OCI-LY7 (cell line): Measurements from ENCODE around the gene NUTF2. TPM values are rescaled to one million over a fixed set of nuclear protein-coding genes. Genes with fewer than 3 reads are reported as not detected.

Experiments used
- BruUV-seq: library from RNA; stranded (reverse); fragments of 400-500 nt; replicated peaks from 2 replicates; lab custom pipeline; 2021; lab: Mats Ljungman, UMichigan
- CTCF ChIA-PET: fragments of 300-600 bp; sonication (Branson Sonifier 250); formaldehyde crosslinking; loops from one replicate; lab custom pipeline; 2022; ENCODE audit warnings: antibody characterized with exemption; ENCODE audit not compliant: unreplicated experiment; lab: Charles Lee
- POLR2A ChIA-PET: fragments of 300-600 bp; sonication (Branson Sonifier 250); formaldehyde crosslinking; loops from one replicate; lab custom pipeline; 2022; ENCODE audit warnings: antibody characterized with exemption; lab: Charles Lee
- DNase-seq: peaks from one replicate; pipeline ENCODE4 v3.0.0-alpha.2; 2015; ENCODE audit warnings: low spot score
- H2AFZ ChIP-seq: fragments of 200-600 bp; sonication (generic), shearing (Covaris generic); 2 replicates; pipeline ENCODE4 v1.6.1; 2014; ENCODE audit warnings: mild to moderate bottlenecking, antibody characterized with exemption, low read length, moderate library complexity
- H3K27ac ChIP-seq: fragments of 200-600 bp; sonication (generic); 2 replicates; pipeline ENCODE4 v1.5.1; 2014; ENCODE audit warnings: mixed run types, low read depth, mild to moderate bottlenecking, moderate library complexity, low read length, inconsistent platforms; ENCODE audit not compliant: poor library complexity, severe bottlenecking
- H3K36me3 ChIP-seq: fragments of 200-600 bp; sonication (generic); 2 replicates; pipeline ENCODE4 v1.6.1; 2014; ENCODE audit warnings: mild to moderate bottlenecking, antibody characterized with exemption, low read length, moderate library complexity, mixed read lengths; ENCODE audit not compliant: insufficient read depth
- H3K4me1 ChIP-seq: fragments of 200-600 bp; sonication (generic); 2 replicates; pipeline ENCODE4 v1.5.1; 2014; ENCODE audit warnings: mild to moderate bottlenecking, low read length; ENCODE audit not compliant: insufficient read depth, poor library complexity, severe bottlenecking
- H3K4me2 ChIP-seq: fragments of 200-600 bp; sonication (generic); 2 replicates; pipeline ENCODE4 v1.6.1; 2014; ENCODE audit warnings: mild to moderate bottlenecking, low read length
- H3K4me3 ChIP-seq: fragments of 200-600 bp; sonication (generic); 2 replicates; pipeline ENCODE4 v1.5.1; 2014; ENCODE audit warnings: mild to moderate bottlenecking, low read depth, low read length; ENCODE audit not compliant: poor library complexity, severe bottlenecking
- H3K79me2 ChIP-seq: fragments of 200-600 bp; sonication (generic); 2 replicates; pipeline ENCODE4 v1.6.1; 2016; ENCODE audit warnings: low read depth, mild to moderate bottlenecking, low read length, moderate library complexity, mixed read lengths; ENCODE audit not compliant: insufficient read depth
- H3K9me2 ChIP-seq: fragments of 200-600 bp; sonication (generic); 2 replicates; pipeline ENCODE4 v1.6.1; 2016; ENCODE audit warnings: mild to moderate bottlenecking, low read length, mixed read lengths; ENCODE audit not compliant: insufficient read depth
- H3K9me3 ChIP-seq: fragments of 200-600 bp; sonication (generic); 2 replicates; pipeline ENCODE4 v1.6.1; 2014; ENCODE audit warnings: mild to moderate bottlenecking, mixed run types, low read length, mixed read lengths
- H4K20me1 ChIP-seq: fragments of 200-600 bp; sonication (generic); 2 replicates; pipeline ENCODE4 v1.6.1; 2014; ENCODE audit warnings: mild to moderate bottlenecking, antibody characterized with exemption, low read length, moderate library complexity, mixed read lengths; ENCODE audit not compliant: insufficient read depth
- EZH2phosphoT487 ChIP-seq: fragments of 200-600 bp; sonication (generic); IDR thresholded peaks from 2 replicates; pipeline ENCODE4 v1.6.1; 2018; ENCODE audit warnings: low read depth, borderline replicate concordance, mild to moderate bottlenecking, mixed run types, antibody characterized with exemption, low read length, moderate library complexity, mixed read lengths
- intact Hi-C: fragments of 100-400 bp; cut with micrococcal nuclease; formaldehyde crosslinking; loops from one replicate; pipeline ENCODE4 v1.10.0; 2022; ENCODE audit not compliant: unreplicated experiment
- total RNA-seq, 2 experiments: library from RNA; depleted of rRNA in 1 of 2; stranded (reverse); fragments of >200 nt in 1 of 2; shearing (Covaris generic) in 1 of 2; gene quantifications; 2 replicates each; pipeline ENCODE4 v1.2.3, GENCODE V29; 2014 to 2022
- TF ChIP-seq, protein P1 (sequence below): fragments of 200-600 bp; sonication (generic); conservative IDR thresholded peaks from 2 replicates; pipeline ENCODE4 v1.5.1; 2014; ENCODE audit warnings: mild to moderate bottlenecking, antibody characterized with exemption, low read length, moderate library complexity, mixed read lengths

Gene NUTF2
- total RNA-seq, 2 experiments from 2014 or later, result 143 to 187 TPM

DNA sequence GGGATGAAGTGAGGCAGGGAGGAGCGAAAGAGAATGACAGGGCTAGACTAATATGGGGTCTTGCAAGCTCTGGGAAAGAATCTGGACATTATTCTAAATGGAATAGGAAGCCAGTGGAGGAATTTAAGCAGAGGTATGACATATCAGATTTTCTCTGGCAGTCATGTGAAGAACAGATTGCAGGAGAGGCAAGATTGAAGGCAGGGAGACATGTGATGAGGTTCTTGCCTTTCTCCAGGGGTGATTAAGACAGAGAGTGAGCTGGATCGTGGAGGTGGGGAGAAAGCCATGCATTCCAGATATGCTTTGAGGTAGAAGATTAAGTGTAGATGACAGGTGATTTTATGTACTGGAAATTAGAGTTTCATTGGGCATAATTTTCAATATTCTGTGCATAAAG, 8.9 kb upstream of the NUTF2 start:
- H2AFZ ChIP-seq, result no peak overlapping the region
- no TSS peak for BruUV-seq
- peaks cover 3% of the 10 kb centered on the region; the same call in 1 of the 2 replicates for H3K79me2 ChIP-seq
- no peaks in the 10 kb centered on the region for H4K20me1 ChIP-seq
- no peak overlapping the region for H3K4me2 ChIP-seq
- ChIA-PET CTCF (no interaction called here), POLR2A (no interaction called here)
- no peak overlapping the region for H3K4me3 ChIP-seq
- H3K9me2 ChIP-seq, result no peaks in the 10 kb centered on the region
- intact Hi-C loops, result no loop called here
- TF ChIP-seq, protein P1, sequence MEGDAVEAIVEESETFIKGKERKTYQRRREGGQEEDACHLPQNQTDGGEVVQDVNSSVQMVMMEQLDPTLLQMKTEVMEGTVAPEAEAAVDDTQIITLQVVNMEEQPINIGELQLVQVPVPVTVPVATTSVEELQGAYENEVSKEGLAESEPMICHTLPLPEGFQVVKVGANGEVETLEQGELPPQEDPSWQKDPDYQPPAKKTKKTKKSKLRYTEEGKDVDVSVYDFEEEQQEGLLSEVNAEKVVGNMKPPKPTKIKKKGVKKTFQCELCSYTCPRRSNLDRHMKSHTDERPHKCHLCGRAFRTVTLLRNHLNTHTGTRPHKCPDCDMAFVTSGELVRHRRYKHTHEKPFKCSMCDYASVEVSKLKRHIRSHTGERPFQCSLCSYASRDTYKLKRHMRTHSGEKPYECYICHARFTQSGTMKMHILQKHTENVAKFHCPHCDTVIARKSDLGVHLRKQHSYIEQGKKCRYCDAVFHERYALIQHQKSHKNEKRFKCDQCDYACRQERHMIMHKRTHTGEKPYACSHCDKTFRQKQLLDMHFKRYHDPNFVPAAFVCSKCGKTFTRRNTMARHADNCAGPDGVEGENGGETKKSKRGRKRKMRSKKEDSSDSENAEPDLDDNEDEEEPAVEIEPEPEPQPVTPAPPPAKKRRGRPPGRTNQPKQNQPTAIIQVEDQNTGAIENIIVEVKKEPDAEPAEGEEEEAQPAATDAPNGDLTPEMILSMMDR, result no peak
- TF ChIP-seq EZH2phosphoT487, result no peak
- H3K9me3 ChIP-seq, result no peaks in the 10 kb centered on the region
- H3K4me1 ChIP-seq, result peaks cover 14% of the 10 kb centered on the region
- H3K36me3 ChIP-seq, result no peaks in the 10 kb centered on the region
- DNase-seq, result no peak
- H3K27ac ChIP-seq, result no peak overlapping the region

DNA sequence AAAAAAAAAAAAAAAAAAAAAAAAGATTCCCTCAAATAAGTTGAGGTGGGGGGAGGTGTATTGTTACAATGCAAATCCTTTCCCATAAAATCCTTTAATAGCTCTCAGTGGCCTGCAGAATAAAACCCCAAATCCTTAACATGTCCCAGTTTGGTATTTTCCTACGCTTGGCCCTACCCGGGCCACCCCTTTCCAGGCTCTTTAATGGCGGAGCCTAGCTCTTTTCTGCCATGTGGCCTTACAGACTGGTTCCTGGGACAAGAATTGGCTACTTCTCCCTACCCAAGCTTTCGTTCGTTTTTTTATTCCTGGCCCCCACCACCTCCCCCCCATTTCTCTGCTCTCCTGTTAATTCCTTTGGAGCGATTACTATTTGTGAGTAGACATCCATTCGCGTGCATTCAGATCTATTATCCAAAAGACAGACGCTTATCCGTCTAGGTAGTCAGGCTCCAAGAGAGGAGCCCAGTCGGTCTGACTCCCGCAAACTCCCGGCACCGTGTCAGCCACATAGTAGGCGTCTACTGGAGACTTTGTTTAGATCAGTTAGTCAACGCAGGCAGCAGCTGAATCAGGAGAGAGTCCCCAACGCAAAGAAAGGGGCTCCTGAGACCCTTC, 5.4 kb upstream of the NUTF2 start:
- CTCF ChIA-PET, result no interaction called here
- H3K4me2 ChIP-seq, result peak overlapping the region; percentile 98
- H3K4me1 ChIP-seq, result peaks cover 37% of the 10 kb centered on the region
- peaks cover 35% of the 10 kb centered on the region for H3K79me2 ChIP-seq
- no peak for DNase-seq
- POLR2A ChIA-PET, result interaction anchor here (0.6 kb wide), 1 partner anchor 210 kb away, joined by 7 read pairs; no protein-coding TSS in a partner anchor
- no peak overlapping the region for H3K27ac ChIP-seq
- TF ChIP-seq, protein P1, result no peak
- peaks cover 6% of the 10 kb centered on the region; the same call in 1 of the 2 replicates for H4K20me1 ChIP-seq
- no peaks in the 10 kb centered on the region for H3K9me2 ChIP-seq
- H3K9me3 ChIP-seq, result no peaks in the 10 kb centered on the region
- peaks cover 6% of the 10 kb centered on the region; the same call in 1 of the 2 replicates for H3K36me3 ChIP-seq
- intact Hi-C loops, result no loop called here
- H2AFZ ChIP-seq, result peak overlapping the region; percentile 87
- H3K4me3 ChIP-seq, result peak overlapping the region; percentile 99
- no TSS peak for BruUV-seq

DNA sequence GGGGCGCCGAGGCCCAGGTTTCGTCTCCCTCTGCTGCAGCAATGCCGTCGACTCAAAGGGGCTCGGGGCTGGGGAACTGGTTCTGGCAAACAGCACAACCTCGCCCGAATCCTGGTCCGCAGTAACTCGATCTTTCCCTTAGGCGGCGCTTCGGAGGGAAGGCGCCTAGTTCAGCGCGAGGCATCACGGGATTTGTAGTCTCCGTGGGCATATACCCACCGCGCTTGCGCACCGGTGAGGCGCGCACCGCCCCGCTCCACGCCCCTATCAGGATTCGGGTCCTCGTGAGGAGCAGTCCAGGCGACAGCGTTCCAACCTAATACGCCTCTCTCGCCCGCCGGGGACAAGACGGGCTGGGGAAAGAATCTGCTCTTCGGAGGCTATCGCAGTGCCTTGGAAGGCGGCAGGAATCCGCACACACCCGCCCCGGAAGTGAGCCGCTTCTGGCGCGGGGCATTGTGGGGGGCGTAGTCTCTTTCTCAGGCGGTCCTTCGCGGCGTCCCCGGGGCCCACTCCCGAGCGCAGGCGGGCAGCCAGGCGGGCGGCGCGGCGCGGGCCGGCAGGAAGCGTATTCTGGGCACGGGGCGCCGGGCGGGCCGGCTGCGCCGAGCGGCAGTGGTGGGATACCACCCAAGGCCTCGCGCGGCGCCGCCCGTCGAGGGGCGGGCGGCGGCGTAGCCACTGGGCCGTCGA, 4.8 kb upstream of the NUTF2 start, which contains the start of gene THAP11:
TSS of gene THAP11 (plus strand) at position 505 of the 693 bp plus-strand sequence. CDS start 235 bp downstream, outside the sequence.
- peaks cover 37% of the 10 kb centered on the region for H3K4me1 ChIP-seq
- no peaks in the 10 kb centered on the region for H3K9me2 ChIP-seq
- no peaks in the 10 kb centered on the region for H3K9me3 ChIP-seq
- H2AFZ ChIP-seq, result peak within 1 kb of the TSS; percentile 87
- H3K36me3 ChIP-seq, result peaks cover 6% of the 10 kb centered on the region; the same call in 1 of the 2 replicates
- H3K79me2 ChIP-seq, result peaks cover 35% of the 10 kb centered on the region
- TF ChIP-seq, protein P1, result peak; percentile 75
- TF ChIP-seq EZH2phosphoT487, result no peak
- H3K4me2 ChIP-seq, result peak within 1 kb of the TSS; percentile 98
- peak within 1 kb of the TSS; percentile 99 for H3K4me3 ChIP-seq
- BruUV-seq, result no TSS peak
- H3K27ac ChIP-seq, result peak within 1 kb of the TSS; percentile 78
- peaks cover 6% of the 10 kb centered on the region; the same call in 1 of the 2 replicates for H4K20me1 ChIP-seq
- CTCF ChIA-PET, result no interaction called here
- peak; percentile 97 for DNase-seq
- intact Hi-C loops, result loop anchor here (2.0 kb wide), 1 partner anchor 87 kb away; no protein-coding TSS in a partner anchor
- POLR2A ChIA-PET, result no interaction called here
